AG09309 (cell line): ENCODE results near the gene SOBP.

ENCODE experiments used
- DNase-seq: peaks from one replicate; pipeline ENCODE4 v3.0.0-alpha.2; 2010; ENCODE audit warnings: low read depth
- H3K4me3 ChIP-seq: 2 replicates; pipeline ENCODE4 v1.5.1; 2011; ENCODE audit warnings: mild to moderate bottlenecking, low read depth, low read length, moderate library complexity; ENCODE audit not compliant: control insufficient read depth
- TF ChIP-seq, protein P1 (sequence below): IDR thresholded peaks from 2 replicates; pipeline ENCODE4 v1.5.1; 2011; ENCODE audit warnings: mild to moderate bottlenecking, low read depth, low read length, inconsistent platforms; ENCODE audit not compliant: insufficient read depth, control insufficient read depth; ENCODE audit errors: missing control alignments

The SOBP gene

DNA sequence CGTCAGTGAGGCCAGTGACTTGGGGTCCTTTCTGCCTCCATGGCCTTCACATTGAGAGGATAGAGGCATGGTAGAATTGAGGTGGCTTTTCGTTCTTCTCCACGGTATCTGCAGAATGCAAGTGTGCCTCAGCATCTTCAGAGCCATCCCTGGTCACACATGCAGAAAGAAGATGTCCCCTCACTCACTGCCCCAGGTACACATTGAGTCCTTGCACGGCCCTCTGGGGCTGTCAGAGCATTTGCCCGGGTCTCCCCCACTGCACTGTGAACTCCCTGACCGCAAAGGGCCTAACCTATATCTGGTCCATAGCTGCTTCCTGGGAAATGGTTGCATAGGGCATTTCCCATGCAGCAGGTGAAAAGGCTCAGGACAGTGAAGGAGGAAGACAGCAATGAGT, 218.5 kb downstream of the SOBP start:
- DNase-seq = no peak
- H3K4me3 ChIP-seq = no peak overlapping the region
- TF ChIP-seq, protein P1, sequence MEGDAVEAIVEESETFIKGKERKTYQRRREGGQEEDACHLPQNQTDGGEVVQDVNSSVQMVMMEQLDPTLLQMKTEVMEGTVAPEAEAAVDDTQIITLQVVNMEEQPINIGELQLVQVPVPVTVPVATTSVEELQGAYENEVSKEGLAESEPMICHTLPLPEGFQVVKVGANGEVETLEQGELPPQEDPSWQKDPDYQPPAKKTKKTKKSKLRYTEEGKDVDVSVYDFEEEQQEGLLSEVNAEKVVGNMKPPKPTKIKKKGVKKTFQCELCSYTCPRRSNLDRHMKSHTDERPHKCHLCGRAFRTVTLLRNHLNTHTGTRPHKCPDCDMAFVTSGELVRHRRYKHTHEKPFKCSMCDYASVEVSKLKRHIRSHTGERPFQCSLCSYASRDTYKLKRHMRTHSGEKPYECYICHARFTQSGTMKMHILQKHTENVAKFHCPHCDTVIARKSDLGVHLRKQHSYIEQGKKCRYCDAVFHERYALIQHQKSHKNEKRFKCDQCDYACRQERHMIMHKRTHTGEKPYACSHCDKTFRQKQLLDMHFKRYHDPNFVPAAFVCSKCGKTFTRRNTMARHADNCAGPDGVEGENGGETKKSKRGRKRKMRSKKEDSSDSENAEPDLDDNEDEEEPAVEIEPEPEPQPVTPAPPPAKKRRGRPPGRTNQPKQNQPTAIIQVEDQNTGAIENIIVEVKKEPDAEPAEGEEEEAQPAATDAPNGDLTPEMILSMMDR = no peak

DNA sequence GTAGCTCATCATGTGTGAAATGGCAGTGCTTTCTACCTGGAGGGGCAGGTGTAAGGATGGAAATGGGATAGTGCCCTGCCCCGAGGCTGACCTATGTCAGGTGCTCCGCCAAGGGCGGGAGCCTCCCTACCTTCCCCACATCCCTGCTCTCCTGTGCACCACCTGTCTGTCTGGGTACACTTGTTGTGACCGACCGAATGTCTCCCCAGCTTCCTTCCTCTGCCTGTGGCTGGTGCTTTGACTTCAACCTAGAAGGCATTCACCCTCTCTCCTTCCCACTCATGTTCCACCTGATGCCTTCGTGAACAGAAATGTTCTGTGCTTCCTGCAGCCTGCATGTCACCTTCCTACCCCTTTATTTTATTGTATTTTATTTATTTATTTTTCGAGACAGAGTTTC, 219.4 kb downstream of the SOBP start:
- DNase-seq = no peak
- H3K4me3 ChIP-seq = no peak overlapping the region
- TF ChIP-seq, protein P1 = no peak
